Endometrial microvascular endothelial cells (primary cell): ENCODE data around the gene RBMS1. TPM values are rescaled to one million over a fixed set of nuclear protein-coding genes. Genes with fewer than 3 reads are reported as not detected.

Experiments
- in situ Hi-C: cut with HindIII; loops from 2 replicates; pipeline ENCODE4 v1.10.0; 2017; ENCODE audit warnings: low sequenced_read_pairs, low pct_unique_long_range_greater_than_20kb; ENCODE audit errors: inconsistent ontology term
- total RNA-seq: library from RNA; depleted of rRNA; stranded (reverse); fragments of >200 nt; gene quantifications from one replicate; pipeline ENCODE4 v1.2.3, GENCODE V29; 2015; ENCODE audit errors: inconsistent ontology term

Gene RBMS1
- total RNA-seq, 1 donor from 2014 or later: 61.1 TPM

DNA sequence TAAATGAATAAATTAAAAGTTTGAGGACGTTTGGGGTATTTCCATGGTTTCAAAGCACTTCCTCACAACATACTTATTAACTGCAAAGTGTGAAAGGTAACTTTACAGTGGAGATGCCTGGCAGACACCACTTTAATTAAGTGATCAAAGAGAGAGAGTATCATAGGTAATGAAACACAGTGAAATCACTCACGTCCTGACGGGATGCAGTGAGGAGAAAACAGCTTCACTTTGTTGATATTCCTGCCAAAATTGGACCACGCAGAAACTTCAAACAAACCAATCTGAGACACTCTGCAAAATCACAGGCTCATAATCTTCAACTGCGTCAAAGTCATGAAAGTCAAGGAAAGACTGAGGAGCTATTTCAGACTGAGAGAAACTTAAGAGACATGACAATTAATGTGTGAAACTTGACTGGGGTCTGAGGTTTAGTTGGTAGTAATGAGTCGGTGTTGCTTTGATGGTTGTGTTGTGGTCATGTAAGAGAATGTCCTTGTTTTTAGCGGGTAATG, 227.5 kb downstream of the RBMS1 start:
- in situ Hi-C loops: no loop called here

DNA sequence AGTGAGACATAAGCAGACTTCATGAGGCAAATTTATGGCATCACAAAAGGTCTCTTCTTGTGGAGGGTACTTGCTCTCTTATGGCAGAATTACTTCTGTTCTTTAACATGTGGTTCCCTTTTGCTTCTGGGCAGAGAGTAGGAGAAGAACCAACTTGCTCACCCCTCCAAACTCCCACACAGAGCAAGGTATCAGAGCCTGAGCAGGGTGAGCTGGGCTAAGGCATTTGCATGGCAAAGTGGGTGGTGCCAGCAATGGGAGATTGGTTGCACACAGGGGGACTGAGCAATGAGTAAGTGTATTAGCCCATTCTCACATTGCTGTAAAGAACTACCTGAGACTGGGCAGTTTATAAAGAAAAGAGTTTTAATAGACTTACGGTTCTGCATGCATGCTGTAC, 229.3 kb downstream of the RBMS1 start:
- in situ Hi-C loops: no loop called here

- in situ Hi-C loops: no loop called here
These were observed 231.9 kb downstream of the RBMS1 start for GRCh38 chr2:160261732-160262131.

DNA sequence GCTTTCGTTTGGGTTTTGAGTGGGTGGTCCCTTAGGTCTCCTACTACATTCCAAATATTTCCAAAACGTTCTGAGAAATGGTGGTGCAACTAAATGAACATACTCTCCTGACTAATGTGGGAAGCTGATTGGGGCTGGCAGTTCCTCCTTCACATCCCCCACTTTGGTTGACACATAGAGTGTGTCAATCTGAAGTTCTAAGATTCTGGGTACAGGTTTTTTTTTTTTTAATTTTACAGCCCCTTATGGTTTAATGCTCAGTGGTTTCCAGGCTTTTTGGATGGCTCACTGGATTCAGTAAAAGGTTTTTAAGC, 235.2 kb downstream of the RBMS1 start:
- in situ Hi-C loops: no loop called here

- in situ Hi-C loops: no loop called here
These were observed 235.7 kb downstream of the RBMS1 start for GRCh38 chr2:160257743-160258491.

DNA sequence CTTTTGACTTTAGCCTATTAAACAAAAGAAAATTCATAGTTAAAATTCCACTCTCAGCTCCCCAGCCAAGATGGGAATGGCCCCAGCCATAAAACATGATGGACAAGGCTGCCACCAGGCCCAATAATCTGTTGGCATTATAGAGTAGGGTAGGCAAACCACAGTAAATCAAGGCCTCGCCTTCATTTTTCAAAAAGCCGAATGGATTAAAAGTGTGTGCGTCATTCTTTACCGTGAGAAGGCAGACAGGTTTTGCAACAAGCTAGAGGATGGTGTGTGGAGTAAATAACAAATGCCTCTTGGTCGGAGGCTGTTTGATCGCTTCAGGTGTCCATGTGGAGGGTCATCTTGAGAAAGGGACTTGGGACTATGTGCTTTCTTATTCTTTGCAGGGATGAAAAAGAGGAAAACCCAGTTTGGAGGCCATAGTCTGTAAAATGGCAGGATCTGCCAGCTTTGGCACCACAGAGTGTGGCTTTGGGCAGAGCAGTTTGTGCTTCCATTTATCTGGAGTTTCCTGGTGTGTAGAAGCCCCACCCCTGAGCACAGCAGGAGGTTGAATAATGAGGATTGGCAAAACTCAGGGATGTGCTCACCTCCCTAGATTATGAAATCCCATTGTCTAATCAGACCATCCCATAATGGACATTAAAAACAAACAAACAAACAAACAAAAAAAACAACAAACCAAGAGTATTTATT, 236.4 kb downstream of the RBMS1 start:
- in situ Hi-C loops: no loop called here

DNA sequence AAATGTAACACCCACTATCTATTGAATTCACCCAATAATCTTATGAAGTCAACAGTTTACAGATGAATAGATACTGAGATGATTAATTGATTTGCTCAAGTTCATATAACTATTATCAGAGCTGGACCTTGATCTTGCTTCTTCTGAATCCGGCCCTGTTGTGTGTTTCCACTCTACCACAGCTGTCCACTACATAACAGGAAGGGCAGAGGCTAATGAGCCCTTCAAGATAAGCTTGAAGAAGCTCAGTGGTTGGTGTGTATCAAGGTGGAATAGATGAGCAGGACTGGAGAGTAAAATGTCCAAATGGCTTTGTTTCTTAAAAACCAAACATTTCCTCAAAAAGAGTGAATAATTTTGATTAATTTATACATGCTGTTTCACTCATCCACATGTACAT, 237.1 kb downstream of the RBMS1 start:
- in situ Hi-C loops: no loop called here

GRCh38 chr2:160255408-160255807, 238.2 kb downstream of the RBMS1 start:
- in situ Hi-C loops: no loop called here

DNA sequence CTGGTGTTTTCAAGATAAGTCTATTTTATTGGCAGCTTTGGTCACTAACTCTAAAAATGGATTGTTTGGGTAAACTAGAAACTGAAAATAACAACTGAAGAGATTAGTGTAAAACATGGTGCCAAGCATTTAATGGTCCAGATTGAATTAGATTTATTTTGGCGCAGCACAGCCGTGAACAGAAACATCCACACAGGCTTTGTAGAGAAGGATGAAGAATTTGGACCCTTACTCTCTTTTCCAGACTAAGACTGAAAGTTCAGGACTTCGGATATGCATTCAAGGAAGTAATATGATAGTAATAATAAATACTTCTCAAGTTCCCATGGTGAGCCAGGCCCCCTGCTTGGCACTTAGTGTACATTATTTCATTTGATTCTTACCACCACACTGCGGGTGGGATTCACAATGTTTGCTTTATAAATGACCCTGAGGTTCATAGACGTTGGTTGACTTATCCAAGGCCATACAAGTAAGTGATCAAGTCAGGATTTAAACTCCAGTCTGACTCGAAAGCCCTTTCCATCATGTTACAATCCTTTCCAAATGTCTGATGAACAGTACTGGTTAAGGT, 239.3 kb downstream of the RBMS1 start:
- in situ Hi-C loops: no loop called here

- in situ Hi-C loops: no loop called here
These were observed 240.0 kb downstream of the RBMS1 start for GRCh38 chr2:160253440-160254188.

DNA sequence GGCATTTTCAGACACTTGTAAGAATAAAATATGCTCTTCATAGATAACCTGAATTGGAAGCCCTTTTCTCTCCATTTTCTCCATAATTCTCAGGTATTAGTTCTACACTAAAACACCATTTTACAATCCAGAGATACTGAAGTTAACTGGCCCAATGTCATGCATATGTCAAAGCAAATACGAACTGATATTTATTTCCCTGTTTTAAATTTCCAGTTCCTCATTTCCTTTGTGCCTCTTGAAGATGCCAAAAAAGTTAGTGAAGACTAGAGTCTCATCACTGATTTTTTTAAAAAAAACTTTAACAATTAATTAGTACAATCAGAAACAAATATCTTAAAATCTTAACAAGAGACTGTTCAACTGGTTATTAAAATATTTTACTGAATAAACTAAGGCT, 240.7 kb downstream of the RBMS1 start:
- in situ Hi-C loops: no loop called here

DNA sequence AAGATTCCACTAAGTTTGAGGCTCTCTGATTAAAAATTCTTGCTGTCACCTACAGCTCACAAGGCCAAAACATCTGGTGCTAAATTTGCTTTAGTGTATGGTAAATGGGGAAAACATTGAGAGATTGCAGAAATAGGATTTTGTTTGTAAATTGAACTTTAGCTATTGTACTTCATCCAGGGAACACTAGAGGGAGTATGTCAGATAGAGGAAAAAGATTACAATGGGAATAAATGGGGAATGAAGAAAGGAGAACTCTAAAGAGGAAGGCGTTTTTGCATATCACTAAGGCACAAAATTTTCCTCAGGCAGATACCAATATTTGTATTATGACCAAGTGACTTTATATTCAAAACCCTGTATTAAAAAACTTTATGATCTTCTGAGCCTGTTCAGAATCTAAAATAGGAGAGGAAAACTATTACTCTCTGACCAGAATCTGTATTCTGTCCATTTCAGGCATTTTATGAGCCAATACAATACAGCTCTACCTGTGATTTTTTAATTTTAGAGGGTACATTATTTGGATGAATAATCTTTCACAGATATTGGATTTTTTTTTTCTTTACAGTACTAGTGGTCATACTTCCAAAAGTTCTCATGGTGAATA, 241.2 kb downstream of the RBMS1 start:
- in situ Hi-C loops: no loop called here

- in situ Hi-C loops: no loop called here
These were observed 242.0 kb downstream of the RBMS1 start for GRCh38 chr2:160251569-160251968.

- in situ Hi-C loops: no loop called here
These were observed 243.7 kb downstream of the RBMS1 start for GRCh38 chr2:160249876-160250275.

- in situ Hi-C loops: no loop called here
These were observed 246.1 kb downstream of the RBMS1 start for GRCh38 chr2:160247296-160248035.

GRCh38 chr2:160246356-160246755, 247.3 kb downstream of the RBMS1 start:
- in situ Hi-C loops: no loop called here

- in situ Hi-C loops: no loop called here
These were observed 247.9 kb downstream of the RBMS1 start for GRCh38 chr2:160245614-160246155.

DNA sequence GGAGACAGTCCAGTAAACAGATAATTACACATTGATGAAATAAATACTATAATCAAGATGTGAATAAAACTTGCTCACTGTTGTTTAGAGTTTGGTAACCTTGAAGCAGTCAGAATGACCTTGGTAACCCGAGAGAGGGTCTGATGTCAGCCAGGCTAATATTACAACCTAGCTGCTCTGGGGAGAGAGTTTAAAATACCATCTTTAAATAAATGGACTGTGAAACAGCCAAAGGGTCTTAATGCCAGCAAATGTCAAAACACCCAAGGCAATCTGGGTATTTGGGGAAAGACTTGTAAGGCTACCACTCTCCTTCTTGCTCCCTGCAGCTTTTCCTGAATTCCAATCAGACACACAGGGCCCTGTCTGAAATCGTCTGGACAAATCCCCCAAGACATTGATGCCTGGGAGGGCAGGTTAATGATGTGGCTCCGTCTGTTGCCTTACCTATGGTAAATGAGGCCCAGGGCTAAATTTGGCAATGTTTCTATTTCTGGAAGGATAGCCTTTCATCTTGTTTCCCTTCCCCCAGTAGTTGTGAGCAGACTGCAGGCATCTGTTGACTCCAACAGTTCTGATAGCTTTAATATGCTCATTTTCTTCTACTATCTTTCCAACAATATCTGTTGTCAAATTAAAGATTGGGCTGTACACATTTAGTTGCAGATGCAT, 250.6 kb downstream of the RBMS1 start:
- in situ Hi-C loops: no loop called here
